HG02943 (cell line): ENCODE data around the gene FHIT.
"Not testable (repeated sequence)": the region's sequence is repeated elsewhere in the genome, so short reads cannot be mapped to it uniquely, and the experiment has no call there.

ENCODE experiments used
- ATAC-seq: cut with Tn5 transposase; IDR thresholded peaks from one replicate; pipeline ENCODE4 v1.9.1; 2021; ENCODE audit warnings: mild to moderate bottlenecking, low read depth, moderate library complexity; ENCODE audit not compliant: unreplicated experiment

Gene FHIT

GRCh38 chr3:59809710-59810444 is 1441.4 kb downstream of the FHIT start:
- no peak for ATAC-seq

GRCh38 chr3:59809016-59809415 is 1442.2 kb downstream of the FHIT start:
- ATAC-seq, result no peak

- no peak for ATAC-seq
Measured at GRCh38 chr3:59808446-59808845, 1442.8 kb downstream of the FHIT start.

GRCh38 chr3:59803268-59803667 is 1448.0 kb downstream of the FHIT start:
- ATAC-seq, result no peak

- ATAC-seq, result not testable (repeated sequence)
Measured at GRCh38 chr3:59802453-59802852, 1448.8 kb downstream of the FHIT start.

- ATAC-seq, result no peak
Measured at GRCh38 chr3:59802045-59802444, 1449.2 kb downstream of the FHIT start.

- no peak for ATAC-seq
Measured at GRCh38 chr3:59800481-59800880, 1450.8 kb downstream of the FHIT start.

GRCh38 chr3:59798372-59799086 is 1452.7 kb downstream of the FHIT start:
- ATAC-seq, result no peak

GRCh38 chr3:59797533-59797932 is 1453.7 kb downstream of the FHIT start:
- ATAC-seq, result no peak

- ATAC-seq, result no peak
Measured at GRCh38 chr3:59796456-59796855, 1454.8 kb downstream of the FHIT start.

GRCh38 chr3:59795756-59796155 is 1455.5 kb downstream of the FHIT start:
- no peak for ATAC-seq

GRCh38 chr3:59793976-59794375 is 1457.3 kb downstream of the FHIT start:
- no peak for ATAC-seq

- ATAC-seq, result no peak
Measured at GRCh38 chr3:59791774-59792308, 1459.4 kb downstream of the FHIT start.

- no peak for ATAC-seq
Measured at GRCh38 chr3:59790241-59790640, 1461.0 kb downstream of the FHIT start.

- no peak for ATAC-seq
Measured at GRCh38 chr3:59788801-59789200, 1462.5 kb downstream of the FHIT start.

GRCh38 chr3:59788133-59788532 is 1463.1 kb downstream of the FHIT start:
- no peak for ATAC-seq

GRCh38 chr3:59786374-59786773 is 1464.9 kb downstream of the FHIT start:
- no peak for ATAC-seq

- no peak for ATAC-seq
Measured at GRCh38 chr3:59784164-59784563, 1467.1 kb downstream of the FHIT start.

GRCh38 chr3:59783468-59783988 is 1467.7 kb downstream of the FHIT start:
- no peak for ATAC-seq

GRCh38 chr3:59782664-59783063 is 1468.6 kb downstream of the FHIT start:
- no peak for ATAC-seq

GRCh38 chr3:59780209-59780608 is 1471.0 kb downstream of the FHIT start:
- ATAC-seq, result no peak

- no peak for ATAC-seq
Measured at GRCh38 chr3:59779260-59779659, 1472.0 kb downstream of the FHIT start.
